GM19023 (cell line): ENCODE data around the gene RPS19.

Experiments
- ATAC-seq: cut with Tn5 transposase; IDR thresholded peaks from one replicate; pipeline ENCODE4 v1.9.1; 2021; ENCODE audit warnings: mild to moderate bottlenecking, moderate library complexity; ENCODE audit not compliant: unreplicated experiment

RPS19 gene

DNA sequence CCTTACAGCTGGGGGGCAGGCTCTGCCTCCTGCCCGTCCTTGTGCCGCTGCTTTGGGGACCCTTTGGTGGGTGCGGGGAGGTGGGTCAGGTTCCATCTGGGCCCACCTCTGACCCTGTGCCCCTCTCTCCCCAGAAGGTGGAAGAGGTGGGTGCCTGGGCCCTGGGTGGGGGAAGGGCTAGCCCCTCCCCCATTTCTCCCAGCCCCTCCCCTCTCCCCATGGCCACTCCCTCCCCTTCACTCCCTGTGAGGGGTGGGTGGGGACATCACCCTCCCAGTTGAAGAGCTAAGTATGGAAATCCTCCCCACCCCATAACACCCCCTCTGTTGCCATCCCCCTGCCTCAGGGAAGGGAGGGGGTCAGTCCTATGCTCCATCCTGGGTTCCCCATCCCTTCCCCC, 37.1 kb downstream of the RPS19 start:
- no peak for ATAC-seq

- ATAC-seq: no peak
Observed at GRCh38 chr19:41897820-41898219, 37.8 kb downstream of the RPS19 start.

DNA sequence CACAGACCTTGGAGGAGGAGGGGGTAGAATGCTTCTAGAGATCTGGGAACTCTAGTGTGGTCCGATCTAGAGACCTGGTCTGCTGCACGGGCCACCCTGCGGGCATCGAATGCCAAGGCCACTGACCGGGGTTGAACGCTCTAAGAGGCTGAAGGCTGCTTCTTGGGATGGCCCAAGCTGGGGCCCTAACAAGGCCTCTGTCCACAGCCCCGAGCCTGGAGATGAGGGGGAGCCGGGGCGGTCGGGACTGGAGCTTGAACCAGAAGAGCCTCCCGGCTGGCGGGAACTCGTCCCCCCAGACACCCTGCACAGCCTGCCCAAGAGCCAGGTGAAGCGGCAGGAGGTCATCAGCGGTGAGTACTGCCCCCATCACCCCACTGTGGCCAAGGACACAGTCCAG, 38.2 kb downstream of the RPS19 start:
- no peak for ATAC-seq

DNA sequence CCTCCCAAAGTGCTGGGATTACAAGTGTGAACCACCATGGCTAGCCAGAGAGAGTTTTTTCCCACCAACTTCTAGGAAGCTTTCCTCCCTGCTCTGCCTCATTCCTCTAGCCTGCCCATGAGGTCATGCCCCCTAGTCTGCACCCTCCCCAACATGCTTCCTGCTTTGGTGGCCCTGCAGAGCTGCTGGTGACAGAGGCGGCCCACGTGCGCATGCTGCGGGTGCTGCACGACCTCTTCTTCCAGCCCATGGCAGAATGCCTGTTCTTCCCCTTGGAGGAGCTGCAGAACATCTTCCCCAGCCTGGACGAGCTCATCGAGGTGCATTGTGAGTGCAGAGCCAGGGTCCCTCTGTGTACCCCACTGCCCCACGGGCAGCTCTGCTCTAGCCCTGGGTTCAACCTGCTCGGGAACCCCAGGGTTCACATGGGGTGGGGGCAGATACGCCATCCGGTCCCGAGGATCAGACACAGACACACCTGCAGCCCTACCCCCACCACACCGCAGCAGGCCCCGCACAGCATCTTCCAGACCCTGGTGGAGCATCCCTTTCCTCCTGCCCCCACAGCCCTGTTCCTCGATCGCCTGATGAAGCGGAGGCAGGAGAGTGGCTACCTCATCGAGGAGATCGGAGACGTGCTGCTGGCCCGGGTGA, 41.8 kb downstream of the RPS19 start:
- no peak for ATAC-seq

- ATAC-seq: no peak
Observed at GRCh38 chr19:41902594-41902993, 42.5 kb downstream of the RPS19 start.

DNA sequence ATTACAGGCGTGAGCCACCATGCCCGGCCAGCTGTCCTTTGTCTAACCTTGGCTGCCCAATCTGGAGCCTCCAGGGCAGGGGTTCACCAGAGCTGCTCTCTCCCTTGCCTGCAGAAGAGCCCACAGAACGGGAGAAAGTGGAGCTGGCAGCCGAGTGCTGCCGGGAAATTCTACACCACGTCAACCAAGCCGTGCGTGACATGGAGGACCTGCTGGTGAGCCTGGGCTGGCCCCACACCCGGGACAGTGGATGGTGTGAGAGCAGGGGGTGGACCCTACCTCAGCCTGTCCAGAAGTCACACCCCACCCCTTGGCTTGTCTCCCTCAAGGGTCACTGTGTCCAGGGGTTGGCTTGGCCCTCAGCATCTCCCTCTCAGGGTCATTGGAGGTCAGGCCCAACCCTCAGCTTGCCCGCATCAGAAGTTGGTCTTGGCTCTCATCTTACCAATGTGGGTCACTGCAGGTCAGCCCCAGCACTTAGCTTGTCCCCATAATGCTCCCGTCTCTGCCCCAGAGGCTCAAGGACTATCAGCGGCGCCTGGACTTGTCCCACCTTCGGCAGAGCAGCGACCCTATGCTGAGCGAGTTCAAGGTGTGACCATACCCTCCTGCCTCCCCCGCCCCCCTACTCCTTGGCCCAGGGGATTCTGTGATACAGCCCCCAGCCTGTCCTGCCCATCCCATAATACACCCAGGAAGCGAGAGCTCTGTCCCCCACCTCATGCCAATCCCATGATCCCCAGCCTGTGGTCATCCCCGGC, 43.3 kb downstream of the RPS19 start:
- ATAC-seq: no peak

DNA sequence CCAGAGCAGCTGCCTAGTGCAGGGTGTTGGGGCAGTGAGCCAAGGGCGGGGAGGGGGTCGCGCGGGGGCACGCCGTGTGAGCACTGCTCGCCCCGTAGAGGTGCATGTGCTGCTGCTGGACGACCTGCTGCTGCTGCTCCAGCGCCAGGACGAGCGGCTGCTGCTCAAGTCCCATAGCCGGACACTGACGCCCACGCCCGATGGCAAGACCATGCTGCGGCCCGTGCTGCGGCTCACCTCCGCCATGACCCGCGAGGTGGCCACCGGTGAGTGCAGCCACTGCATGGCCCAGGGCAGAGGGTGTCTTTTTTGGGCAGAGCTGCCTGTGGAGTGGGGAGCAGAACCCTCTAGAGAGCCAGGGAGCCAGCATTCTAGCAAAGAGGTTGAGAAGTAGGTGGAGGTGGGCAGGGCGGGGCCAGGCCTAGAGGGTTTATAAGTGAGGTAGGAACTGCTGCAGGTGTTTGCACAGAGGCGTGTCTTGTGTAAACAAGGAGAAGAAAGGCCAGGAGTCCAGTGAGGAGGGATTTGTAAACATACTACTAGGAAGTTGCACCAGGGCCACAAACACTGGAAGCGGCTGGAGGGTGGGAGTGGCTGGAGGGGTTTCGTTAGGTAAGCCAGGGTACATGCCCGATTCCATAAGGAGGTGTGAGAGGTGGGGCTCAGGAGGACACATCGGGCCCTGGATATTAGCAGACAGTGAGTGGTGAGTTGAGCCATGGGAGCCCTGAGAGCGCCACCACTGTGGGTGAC, 44.2 kb downstream of the RPS19 start:
- no peak for ATAC-seq

DNA sequence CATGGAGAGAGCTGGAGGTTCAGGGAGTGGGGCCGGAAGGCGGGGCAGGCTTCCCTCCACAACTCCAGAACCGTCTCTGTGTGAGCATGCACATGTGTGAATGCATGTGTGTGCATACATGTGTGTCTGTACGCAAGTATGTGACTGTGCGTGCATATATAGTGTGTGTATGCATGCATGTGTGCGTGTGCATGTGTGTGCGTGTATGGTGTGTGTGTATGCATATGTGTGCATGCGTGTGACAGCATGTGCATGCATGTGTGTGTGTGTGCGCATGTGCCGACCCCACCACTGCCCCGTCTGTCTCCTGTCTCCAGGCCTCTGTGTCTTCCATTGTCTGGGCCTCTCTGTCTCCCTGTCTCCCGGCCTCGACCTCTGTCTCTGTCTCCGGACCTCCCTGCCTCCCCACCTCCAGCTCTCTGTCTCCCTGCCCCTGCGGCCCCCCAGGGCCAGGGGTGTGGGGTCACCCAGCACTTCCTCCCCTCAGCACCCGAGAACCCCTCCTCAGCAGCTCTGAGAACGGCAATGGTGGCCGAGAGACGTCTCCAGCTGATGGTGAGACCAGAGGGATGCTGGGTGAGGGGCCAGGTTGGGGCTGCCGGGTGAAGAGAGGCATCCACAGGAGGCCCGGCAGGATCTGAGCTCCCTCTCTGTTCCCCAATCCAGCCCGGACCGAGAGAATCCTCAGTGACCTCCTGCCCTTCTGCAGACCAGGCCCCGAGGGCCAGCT, 45.4 kb downstream of the RPS19 start:
- ATAC-seq: no peak

DNA sequence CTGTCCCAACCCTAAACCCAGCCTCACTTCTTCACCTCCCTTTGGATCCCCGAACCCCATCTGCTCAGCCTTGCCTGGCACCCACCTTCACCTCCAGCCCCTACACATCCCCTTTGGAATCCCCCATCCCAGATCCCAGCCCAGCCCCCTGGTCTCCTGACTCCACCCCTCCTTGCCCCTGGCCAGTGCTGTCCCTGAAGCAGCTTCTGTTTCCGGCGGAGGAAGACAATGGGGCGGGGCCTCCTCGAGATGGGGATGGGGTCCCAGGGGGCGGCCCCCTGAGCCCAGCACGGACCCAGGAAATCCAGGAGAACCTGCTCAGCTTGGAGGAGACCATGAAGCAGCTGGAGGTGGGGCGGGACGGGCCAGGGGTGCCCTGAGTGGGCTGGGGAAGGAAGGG, 46.2 kb downstream of the RPS19 start:
- ATAC-seq: no peak

DNA sequence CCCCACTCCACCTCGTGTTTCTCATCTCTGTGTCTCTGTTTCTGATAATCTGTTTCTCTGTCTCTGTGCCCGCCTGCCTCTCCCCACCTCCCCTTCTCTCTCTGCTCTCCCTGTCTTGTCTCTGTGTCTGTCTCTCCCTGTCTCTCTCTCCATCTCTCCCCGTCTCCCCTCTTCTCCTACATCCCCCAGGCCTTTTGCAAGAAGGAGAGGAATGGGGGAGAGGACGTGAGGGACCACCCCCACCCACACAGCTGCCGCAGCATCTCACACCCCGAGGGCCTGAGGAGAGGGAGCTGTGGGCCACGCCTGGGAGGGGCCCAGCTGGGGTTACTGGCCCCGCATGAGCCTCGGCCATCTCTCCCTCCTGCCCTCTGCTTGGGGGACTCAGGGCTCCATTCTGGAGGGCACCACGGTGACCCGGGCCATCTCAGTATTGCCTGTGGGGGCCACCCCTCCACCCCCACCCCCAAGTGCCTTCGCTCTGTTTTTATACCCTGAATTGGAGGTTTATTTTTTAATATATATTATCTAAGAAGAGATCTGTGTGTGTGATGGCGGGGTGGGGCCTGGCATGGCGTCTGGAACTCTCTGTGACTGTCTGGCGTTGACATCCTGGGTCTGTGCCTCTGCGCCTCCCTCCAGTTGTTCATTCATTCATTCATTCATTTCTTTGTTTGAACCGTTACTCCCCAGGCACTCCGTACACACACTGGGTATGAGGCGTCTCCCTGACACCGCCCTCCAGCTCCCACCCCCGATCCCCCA, 47.0 kb downstream of the RPS19 start:
- no peak for ATAC-seq

DNA sequence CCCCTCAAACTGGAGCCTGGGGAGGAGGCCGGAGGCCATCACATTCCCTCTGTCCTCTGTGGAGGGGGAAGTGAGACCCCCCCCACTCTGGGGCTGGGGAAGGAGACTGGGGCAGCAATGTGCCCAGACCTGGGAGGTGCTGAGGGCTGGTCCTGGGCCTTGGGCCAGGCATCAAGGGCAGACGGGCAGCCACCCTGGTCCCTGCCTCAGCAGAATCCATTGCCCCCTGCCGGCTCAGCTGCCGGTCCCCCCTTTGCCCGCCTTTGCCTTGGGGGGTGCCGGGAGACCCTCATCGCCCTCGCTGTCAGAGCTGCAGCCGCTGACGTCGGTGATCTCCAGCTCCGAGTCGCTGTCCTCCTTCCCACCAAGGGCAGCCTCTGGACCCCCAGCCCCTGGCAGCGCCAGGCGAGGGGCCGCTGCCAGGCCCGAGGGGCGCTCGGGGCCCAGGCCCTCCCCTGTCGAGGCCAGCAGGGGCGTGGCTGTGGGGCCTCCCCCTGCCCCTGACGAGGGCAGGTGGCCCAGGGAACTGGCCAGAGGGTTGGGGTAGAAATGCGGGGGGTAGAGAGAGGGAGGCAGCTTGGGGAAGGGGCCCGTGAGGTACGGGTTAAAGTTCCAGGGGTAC, 48.0 kb downstream of the RPS19 start:
- no peak for ATAC-seq

DNA sequence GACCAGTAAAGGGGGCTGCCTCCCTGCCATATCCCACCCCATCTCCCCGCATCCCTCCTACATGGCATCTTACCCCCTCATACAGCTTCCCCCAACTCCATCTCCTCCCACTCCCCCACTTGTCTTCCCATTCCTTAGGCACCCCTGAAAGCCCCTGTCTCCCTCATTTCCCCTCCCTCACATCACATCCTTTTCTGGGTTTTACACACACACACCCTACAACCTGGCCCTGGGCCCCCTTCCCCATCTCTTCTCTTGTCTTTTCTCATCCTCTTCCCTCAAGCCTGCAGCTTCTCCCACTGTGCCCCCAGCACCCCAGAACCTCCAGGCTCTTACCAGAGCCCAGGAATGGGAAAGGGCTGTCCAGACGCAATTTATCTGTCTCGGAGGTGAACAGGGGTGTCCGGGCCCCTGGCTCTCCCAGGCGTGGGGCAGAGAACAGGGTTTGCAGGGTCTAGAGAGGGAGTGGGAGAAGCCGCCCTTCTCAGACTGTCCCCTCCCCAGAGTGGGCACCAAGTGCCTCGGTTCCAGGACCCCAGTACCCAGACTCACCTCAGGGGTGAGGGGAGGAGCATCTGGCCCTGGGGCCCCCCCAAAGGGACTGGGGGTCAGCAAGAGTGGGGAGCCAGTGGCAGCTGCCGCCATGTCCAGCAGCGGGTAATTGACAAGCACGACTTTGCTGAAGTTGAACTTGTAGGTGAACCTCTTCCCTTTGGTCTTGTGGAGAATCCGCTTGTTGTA, 48.8 kb downstream of the RPS19 start:
- no peak for ATAC-seq

- no peak for ATAC-seq
Observed at GRCh38 chr19:41909706-41910105, 49.7 kb downstream of the RPS19 start.

GRCh38 chr19:41910240-41910991, 50.4 kb downstream of the RPS19 start:
- ATAC-seq: no peak

- no peak for ATAC-seq
Observed at GRCh38 chr19:41910992-41911888, 51.2 kb downstream of the RPS19 start.

DNA sequence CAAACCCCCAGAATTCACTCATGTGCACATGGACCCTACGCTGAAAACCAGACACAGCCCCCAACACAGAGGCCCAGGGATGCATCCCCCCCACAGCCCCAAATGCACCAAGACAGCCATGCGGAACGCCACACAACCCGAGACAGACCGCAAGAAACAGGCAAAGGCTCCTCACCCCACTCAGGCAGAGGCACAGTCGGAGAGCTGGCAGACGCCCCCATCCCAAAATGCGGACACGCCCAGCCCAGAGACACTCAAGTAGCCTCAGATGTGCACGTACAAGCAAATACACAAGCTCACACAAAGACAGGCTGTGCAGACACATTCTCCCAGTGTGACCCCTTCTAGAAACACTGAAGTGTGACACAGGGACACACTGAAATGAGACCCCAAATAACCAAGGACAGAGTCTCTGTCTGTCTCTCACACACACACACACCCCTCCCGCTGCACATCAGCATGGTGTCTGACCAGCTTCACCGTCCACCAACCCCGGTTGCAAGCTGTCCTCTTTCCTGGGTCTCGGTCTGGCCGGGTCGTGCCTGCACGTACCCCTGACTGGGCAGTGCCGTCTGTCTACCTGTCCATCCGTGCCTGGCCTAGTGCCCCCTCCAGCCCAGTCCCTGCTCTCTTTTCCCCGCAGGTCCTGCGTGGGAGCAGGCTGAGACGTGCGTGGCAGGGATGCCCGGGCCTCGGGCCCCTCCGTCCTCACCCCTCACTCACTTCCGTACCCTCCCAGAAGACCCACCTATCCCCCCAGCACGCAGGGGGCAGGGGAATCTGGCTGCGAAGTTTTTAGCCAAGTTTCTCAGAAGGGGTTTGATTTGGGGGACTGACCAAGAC, 52.1 kb downstream of the RPS19 start:
- no peak for ATAC-seq
